ENCODE results near the gene MBD2.

- TF ChIP-seq CTCF (conservative IDR thresholded peaks at IDR 0.05), result no peak
- TF ChIP-seq ZFX (IDR thresholded peaks at IDR 0.05), result no peak
These were observed 115.3 kb downstream of the MBD2 start for GRCh38 chr18:54109131-54109683.
